T-helper 2 cell (primary cell): ENCODE results near the gene EGFR.

Source experiments
- DNase-seq, 5 experiments: peaks; one replicate each; pipeline versions ENCODE4 v3.0.0 to v3.0.0-alpha.2; 2012 to 2022

EGFR gene

DNA sequence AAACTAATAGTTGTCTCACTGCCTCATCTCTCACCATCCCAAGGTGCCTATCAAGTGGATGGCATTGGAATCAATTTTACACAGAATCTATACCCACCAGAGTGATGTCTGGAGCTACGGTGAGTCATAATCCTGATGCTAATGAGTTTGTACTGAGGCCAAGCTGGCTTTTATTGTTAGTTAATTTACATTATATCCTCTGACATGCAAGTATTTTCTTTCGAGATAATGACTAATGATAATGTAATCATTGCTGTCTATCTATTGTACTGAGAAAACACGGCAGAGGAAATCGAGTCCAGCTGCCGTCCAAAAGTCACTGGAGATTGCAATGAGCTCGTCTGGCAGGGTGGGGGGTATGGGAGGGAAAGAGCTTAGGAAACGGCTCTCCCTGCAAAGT, 173.9 kb downstream of the EGFR start:
- DNase-seq: no peak

GRCh38 chr7:55193245-55193644, 174.4 kb downstream of the EGFR start:
- no peak for DNase-seq

DNA sequence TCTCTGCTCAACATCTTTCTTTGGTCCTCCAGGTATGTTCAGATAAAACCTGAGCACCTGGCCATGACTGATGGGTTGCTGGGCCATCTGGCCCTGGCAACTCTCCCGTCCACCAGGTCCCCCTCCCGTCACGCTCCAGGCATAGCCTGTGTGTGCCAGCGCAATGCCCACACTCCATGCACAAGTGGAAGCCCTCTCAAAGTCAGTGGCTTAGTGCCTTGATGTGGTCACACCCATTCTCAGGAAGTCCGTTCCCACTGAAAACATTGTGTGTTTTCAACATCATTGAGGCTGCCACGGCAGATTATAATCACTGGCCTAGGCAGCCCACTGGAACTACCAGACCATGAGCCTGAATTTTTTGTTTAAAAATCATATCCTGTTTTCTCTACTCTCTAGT, 175.7 kb downstream of the EGFR start:
- no peak for DNase-seq

DNA sequence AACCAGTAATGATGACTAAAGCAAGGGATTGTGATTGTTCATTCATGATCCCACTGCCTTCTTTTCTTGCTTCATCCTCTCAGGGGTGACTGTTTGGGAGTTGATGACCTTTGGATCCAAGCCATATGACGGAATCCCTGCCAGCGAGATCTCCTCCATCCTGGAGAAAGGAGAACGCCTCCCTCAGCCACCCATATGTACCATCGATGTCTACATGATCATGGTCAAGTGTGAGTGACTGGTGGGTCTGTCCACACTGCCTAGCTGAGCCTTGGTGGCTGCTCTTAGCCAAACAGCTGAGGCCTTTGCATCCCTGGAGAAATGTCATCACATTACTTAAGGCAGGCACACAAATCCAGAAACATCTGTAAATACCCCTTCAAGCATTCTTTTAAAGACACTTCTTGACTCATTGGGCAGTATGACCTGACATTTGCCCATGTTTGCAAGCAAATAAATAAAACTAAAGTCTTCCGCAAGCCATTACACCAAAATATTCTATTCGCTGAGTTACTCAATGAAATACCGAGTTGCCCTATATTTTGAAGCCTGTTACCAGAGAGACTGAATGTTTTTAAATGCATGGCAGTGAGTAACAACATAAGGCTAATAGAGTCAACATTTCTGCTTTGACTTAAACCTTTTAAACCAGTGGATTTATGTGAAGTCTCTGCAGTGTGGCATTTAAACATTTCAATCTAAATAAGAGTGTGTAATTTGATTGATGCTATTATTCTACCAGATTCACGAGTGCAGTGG, 180.0 kb downstream of the EGFR start:
- DNase-seq: no peak

GRCh38 chr7:55199418-55199817, 180.6 kb downstream of the EGFR start:
- no peak for DNase-seq

- no peak for DNase-seq
Measured at GRCh38 chr7:55200441-55200840, 181.6 kb downstream of the EGFR start.

GRCh38 chr7:55202150-55202913, 183.5 kb downstream of the EGFR start:
- DNase-seq: no peak

- no peak for DNase-seq
Measured at GRCh38 chr7:55203300-55203699, 184.5 kb downstream of the EGFR start.

- DNase-seq: no peak
Measured at GRCh38 chr7:55205124-55205955, 186.5 kb downstream of the EGFR start.

DNA sequence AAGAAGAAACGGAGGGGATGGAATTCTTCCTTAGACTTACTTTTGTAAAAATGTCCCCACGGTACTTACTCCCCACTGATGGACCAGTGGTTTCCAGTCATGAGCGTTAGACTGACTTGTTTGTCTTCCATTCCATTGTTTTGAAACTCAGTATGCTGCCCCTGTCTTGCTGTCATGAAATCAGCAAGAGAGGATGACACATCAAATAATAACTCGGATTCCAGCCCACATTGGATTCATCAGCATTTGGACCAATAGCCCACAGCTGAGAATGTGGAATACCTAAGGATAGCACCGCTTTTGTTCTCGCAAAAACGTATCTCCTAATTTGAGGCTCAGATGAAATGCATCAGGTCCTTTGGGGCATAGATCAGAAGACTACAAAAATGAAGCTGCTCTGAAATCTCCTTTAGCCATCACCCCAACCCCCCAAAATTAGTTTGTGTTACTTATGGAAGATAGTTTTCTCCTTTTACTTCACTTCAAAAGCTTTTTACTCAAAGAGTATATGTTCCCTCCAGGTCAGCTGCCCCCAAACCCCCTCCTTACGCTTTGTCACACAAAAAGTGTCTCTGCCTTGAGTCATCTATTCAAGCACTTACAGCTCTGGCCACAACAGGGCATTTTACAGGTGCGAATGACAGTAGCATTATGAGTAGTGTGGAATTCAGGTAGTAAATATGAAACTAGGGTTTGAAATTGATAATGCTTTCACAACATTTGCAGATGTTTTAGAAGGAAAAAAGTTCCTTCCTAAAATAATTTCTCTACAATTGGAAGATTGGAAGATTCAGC, 187.6 kb downstream of the EGFR start:
- peak in 1 of 5 experiments; percentile 18 for DNase-seq

- DNase-seq: no peak
Measured at GRCh38 chr7:55207436-55208125, 188.8 kb downstream of the EGFR start.

- DNase-seq: no peak
Measured at GRCh38 chr7:55209366-55209765, 190.5 kb downstream of the EGFR start.

GRCh38 chr7:55210176-55210575, 191.4 kb downstream of the EGFR start:
- DNase-seq: no peak

DNA sequence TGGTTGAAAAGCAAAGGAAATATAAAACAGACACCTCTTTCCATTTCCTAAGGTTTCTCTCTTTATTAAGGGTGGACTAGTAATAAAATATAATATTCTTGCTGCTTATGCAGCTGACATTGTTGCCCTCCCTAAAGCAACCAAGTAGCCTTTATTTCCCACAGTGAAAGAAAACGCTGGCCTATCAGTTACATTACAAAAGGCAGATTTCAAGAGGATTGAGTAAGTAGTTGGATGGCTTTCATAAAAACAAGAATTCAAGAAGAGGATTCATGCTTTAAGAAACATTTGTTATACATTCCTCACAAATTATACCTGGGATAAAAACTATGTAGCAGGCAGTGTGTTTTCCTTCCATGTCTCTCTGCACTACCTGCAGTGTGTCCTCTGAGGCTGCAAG, 191.9 kb downstream of the EGFR start:
- DNase-seq: no peak

DNA sequence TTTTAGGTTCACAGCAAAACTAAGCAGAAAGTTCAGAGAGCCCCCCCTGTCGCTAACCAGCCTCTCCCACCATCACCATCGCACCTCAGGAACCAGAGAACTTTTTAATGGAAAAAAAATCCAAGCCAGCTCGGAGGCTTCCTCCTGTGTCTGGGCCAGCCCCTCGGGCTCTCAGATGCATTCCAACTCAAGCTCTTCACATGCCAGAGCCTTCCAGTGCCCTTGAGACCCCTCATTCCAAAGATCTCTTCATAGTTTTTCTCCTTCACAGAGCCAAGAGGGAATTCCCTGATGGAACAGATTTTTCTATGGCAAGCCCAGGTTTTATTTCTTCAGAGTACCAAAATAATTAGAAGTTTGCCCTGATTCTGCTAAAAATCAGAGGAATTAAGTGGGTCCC, 192.9 kb downstream of the EGFR start:
- DNase-seq: no peak

DNA sequence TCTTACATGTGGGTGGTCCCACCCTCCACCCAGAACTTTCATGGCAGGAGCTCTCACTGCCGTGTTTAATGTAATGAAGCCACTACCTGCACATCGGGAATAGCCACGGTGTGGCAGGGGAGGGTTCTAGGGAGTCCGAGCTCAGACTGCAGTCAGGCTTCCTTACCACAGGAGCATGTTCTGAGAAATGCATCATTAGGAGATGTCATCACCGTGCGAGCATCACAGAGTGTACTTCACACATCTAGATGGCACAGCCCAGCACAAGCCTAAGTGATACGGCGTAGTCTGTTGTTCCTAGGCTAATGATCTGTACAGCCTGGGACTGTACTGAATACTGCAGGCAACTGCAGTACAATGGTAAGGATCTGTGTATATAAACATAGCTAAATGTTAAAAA, 193.4 kb downstream of the EGFR start:
- DNase-seq: no peak

GRCh38 chr7:55212838-55213237, 194.0 kb downstream of the EGFR start:
- DNase-seq: no peak

GRCh38 chr7:55214707-55215106, 195.9 kb downstream of the EGFR start:
- no peak for DNase-seq

DNA sequence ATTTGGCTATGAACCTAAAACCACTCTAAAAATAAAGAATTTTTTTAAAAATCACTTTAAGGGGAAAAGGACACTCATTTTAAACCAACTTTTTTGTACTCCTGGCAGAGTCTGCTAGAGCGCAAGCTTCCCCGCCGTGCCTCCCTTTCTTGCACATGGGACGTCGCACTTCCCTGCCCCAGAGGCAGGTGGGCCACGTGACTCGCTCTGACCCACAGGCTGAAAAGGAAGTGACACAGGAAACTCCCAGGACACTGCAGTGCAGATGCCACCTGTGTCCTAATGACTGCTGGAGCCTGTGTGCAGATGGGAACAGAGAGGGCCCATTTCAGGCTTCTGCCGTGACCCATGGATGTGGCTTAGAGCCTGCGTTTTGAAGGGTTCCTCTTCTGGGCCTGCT, 204.2 kb downstream of the EGFR start:
- no peak for DNase-seq

DNA sequence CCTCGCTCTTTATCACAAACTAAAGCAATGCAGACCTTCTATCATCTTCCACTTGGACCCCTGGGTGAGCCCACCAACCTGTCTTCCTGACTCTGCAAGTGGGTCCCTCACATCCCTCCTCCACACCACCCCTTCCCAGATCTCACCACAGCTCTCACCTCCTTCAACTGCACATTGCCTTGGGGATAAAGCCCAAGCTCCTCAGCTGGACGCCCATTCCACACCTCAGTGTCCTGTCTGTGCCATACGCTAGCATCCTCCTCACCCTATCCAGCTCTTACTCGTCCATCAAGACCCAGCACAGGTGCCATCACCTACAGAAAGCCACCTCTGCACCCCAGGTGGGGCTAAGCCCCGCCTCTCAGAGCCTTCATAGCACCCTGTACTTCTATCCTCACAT, 205.3 kb downstream of the EGFR start:
- DNase-seq: no peak

DNA sequence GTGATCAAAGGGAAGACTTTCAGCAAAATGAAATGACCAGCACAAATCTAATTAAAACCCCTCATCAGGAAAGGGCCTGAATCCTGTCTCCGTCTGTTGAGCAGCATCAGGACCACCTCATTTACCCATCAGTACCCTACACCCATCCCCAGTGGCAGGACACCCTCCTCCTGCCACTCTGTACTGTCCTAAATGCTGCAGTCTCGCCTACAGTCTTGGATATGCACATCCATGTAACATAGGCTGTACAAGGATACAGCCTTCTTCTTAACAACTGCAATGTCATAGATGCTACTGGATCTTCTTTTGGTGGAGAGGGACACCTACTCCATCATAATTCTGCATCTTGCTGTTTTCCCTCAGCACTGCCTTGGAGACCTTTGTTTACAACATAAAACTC, 206.0 kb downstream of the EGFR start:
- no peak for DNase-seq

GRCh38 chr7:55230014-55230413, 211.2 kb downstream of the EGFR start:
- no peak for DNase-seq
